HG03097 (cell line): ENCODE measurements around the gene SULF2.

Experiments used
- ATAC-seq: cut with Tn5 transposase; IDR thresholded peaks from one replicate; pipeline ENCODE4 v1.9.1; 2021; ENCODE audit not compliant: unreplicated experiment, low FRiP score

Gene SULF2

GRCh38 chr20:47660983-47661700 lies 124.1 kb downstream of the SULF2 start:
- no peak for ATAC-seq

- ATAC-seq = no peak
Measured at GRCh38 chr20:47660602-47660905, 124.7 kb downstream of the SULF2 start.

GRCh38 chr20:47659904-47660601 lies 125.2 kb downstream of the SULF2 start:
- ATAC-seq = no peak

- no peak for ATAC-seq
Measured at GRCh38 chr20:47656318-47656717, 129.0 kb downstream of the SULF2 start.

DNA sequence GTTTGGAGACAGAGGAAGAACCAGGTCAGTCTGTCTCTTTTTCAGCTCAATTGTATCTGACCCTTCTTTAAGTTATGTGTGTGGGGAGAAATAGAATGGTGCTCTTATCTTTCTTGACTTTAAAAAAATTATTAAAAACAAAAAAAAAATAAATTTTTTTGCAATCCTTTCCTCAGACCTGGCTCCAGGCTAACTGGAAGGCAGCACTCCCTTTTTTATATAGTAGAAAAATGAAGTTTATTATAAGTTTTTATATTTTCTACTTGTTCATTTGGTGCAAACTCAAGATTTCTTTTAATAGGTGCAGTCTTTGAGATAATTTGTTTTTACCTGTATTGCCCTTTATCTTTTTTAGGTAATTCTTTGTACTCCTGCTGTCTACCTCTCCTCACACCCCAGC lies 129.6 kb downstream of the SULF2 start:
- no peak for ATAC-seq

DNA sequence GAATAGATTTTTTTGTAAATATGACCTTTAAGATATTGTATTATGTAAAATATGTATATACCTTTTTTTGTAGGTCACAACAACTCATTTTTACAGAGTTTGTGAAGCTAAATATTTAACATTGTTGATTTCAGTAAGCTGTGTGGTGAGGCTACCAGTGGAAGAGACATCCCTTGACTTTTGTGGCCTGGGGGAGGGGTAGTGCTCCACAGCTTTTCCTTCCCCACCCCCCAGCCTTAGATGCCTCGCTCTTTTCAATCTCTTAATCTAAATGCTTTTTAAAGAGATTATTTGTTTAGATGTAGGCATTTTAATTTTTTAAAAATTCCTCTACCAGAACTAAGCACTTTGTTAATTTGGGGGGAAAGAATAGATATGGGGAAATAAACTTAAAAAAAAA lies 130.9 kb downstream of the SULF2 start:
- no peak for ATAC-seq

DNA sequence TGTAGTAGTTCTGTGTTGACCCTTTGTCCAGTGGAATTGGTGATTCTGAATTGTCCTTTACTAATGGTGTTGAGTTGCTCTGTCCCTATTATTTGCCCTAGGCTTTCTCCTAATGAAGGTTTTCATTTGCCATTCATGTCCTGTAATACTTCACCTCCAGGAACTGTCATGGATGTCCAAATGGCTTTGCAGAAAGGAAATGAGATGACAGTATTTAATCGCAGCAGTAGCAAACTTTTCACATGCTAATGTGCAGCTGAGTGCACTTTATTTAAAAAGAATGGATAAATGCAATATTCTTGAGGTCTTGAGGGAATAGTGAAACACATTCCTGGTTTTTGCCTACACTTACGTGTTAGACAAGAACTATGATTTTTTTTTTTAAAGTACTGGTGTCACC lies 131.4 kb downstream of the SULF2 start:
- ATAC-seq = no peak

DNA sequence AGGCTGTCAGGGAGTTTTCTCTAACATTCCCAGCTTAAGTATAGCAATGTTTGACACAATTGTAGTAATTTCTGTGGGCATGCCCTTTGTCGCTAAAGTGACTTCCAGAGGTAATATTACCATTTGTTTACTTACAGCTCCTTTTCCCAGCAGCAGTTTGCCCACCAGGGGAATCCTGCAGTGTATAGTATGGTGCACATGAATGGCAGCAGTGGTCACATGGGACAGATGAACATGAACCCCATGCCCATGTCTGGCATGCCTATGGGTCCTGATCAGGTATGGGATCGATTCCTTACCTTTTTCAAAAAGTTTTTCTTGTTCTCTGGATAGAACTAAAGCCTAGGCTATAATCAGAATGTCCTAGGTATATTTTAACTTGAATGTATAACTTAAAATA lies 132.5 kb downstream of the SULF2 start:
- no peak for ATAC-seq

DNA sequence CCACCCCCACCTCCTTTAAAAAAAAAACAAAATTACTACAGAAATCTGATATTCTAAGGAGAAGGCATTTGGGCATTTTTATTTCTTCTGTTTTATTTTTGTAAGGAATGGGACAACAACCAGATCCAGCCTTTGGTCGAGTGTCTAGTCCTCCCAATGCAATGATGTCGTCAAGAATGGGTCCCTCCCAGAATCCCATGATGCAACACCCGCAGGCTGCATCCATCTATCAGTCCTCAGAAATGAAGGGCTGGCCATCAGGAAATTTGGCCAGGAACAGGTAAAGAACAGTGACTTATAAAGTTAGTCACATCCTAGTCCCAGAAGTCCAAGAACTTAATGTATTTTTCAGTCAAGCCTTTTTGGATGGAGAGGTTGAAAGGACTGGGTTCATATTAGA lies 133.0 kb downstream of the SULF2 start:
- ATAC-seq = no peak

DNA sequence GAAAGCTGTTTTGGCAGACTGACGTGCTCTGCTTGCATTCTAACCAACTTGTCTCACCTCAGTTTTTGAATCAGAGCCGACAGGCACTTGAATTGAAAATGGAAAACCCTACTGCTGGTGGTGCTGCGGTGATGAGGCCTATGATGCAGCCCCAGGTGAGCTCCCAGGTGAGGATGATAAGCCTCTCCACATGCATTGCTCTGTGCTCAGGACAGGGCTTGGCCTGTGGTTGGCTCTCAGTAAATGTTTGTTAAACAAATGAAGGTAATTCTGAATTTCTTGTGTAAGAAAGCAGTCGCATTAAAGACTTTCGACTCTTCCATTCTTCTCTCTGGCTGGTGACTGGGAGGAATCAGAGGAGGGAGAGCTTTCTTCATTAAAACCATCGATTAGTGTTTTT lies 136.3 kb downstream of the SULF2 start:
- no peak for ATAC-seq

- no peak for ATAC-seq
Measured at GRCh38 chr20:47647994-47648393, 137.3 kb downstream of the SULF2 start.

DNA sequence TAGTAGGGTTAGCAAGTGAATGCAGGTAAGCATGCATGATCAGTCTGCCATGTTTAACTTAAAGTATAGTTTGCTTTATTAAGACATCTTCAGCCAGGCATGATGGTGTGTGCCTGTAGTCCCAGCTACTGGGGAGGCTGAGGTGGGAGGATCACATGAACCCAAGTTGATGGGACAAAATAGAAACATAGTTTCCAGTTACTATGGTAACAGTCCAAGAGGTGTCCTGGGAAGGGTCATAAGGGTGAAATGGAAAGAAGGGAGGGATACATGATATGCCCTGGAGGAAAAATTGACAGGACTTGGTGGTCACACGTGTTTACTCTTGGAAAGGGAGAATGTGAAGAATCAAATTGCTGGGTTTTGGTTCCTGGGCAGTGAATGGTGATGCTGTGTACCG lies 139.6 kb downstream of the SULF2 start:
- no peak for ATAC-seq

DNA sequence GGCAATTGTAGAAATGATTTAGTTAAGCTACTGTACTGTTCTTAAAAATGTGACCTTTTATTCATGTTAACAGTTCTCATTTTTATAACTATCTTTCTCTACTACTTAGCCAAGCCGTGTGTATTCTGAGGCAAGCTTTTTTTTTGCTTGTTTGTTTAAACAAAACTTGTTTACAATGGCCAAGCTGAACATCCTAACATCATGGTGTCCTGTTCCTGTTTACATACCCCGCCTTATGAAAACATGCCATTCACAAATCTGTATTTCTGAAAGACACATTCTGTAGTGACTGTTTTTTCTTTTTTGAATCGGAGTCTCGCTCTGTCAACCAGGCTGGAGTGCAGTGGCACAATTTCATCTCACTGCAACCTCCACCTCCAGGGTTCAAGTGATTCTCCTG lies 142.7 kb downstream of the SULF2 start:
- ATAC-seq = no peak

GRCh38 chr20:47642118-47642517 lies 143.2 kb downstream of the SULF2 start:
- ATAC-seq = no peak

GRCh38 chr20:47638851-47639250 lies 146.4 kb downstream of the SULF2 start:
- ATAC-seq = no peak

DNA sequence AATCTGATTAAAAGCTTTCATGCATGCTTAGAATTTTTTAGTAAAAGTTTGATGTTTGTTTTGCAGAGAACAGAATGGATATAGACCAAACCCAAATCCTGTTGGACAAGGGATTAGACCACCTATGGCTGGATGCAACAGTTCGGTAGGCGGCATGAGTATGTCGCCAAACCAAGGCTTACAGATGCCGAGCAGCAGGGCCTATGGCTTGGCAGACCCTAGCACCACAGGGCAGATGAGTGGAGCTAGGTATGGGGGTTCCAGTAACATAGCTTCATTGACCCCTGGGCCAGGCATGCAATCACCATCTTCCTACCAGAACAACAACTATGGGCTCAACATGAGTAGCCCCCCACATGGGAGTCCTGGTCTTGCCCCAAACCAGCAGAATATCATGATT lies 150.0 kb downstream of the SULF2 start:
- ATAC-seq = no peak

GRCh38 chr20:47631078-47631477 lies 154.2 kb downstream of the SULF2 start:
- no peak for ATAC-seq

- no peak for ATAC-seq
Measured at GRCh38 chr20:47629907-47630306, 155.4 kb downstream of the SULF2 start.

GRCh38 chr20:47627540-47627939 lies 157.7 kb downstream of the SULF2 start:
- no peak for ATAC-seq

- no peak for ATAC-seq
Measured at GRCh38 chr20:47623206-47623605, 162.1 kb downstream of the SULF2 start.

DNA sequence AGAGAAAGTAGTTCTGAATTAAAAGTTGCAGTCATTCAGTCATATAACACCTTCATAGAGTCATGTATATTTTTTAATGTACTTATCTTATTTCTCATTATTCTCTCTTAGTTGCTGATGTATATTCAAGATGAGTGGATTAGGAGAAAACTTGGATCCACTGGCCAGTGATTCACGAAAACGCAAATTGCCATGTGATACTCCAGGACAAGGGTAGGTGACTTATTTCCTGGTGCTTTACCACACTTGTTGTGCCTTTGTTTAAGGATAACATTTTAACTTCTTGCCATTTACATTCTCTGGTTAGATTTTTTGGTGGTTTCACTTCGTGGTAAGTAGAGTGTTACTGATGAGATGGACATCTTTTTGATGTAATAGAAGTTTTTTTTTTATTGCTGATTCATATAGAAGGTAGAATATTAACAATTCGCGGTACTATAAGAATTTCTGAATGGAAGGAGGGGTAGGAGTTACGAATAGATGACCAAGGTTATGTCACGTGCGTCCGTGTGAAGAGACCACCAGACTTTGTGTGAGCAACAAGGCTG lies 163.1 kb downstream of the SULF2 start:
- ATAC-seq = no peak
